Stimulated activated naive CD8-positive, alpha-beta T cell treated with anti-CD3 and anti-CD28 coated beads, Interleukin-15, Interleukin-2, amounts not matched to agents 100 ng/mL and 50 ng/mL, for 24 hours (primary cell): ENCODE data around the gene PHACTR3.
"Not testable (repeated sequence)": the region's sequence is repeated elsewhere in the genome, so short reads cannot be mapped to it uniquely, and the experiment has no call there.

Experiments used
- H3K27ac Mint-ChIP-seq: one replicate; pipeline ENCODE4 v1.8.0; 2021; ENCODE audit warnings: mild to moderate bottlenecking, mixed read lengths
- H3K27me3 Mint-ChIP-seq: one replicate; pipeline ENCODE4 v1.8.0; 2021; ENCODE audit warnings: mixed read lengths
- H3K36me3 Mint-ChIP-seq: one replicate; pipeline ENCODE4 v1.8.0; 2021; ENCODE audit warnings: low read depth, mixed read lengths
- H3K4me1 Mint-ChIP-seq: one replicate; pipeline ENCODE4 v1.8.0; 2021; ENCODE audit warnings: low read depth, mixed read lengths
- H3K4me3 Mint-ChIP-seq: one replicate; pipeline ENCODE4 v1.8.0; 2021; ENCODE audit warnings: mild to moderate bottlenecking, mixed read lengths
- H3K9me3 Mint-ChIP-seq: one replicate; pipeline ENCODE4 v1.8.0; 2021; ENCODE audit warnings: mixed read lengths

PHACTR3 gene

GRCh38 chr20:59856526-59856925, 252.2 kb downstream of the PHACTR3 start:
- not testable (repeated sequence) for H3K4me3 Mint-ChIP-seq, H3K27me3 Mint-ChIP-seq, H3K9me3 Mint-ChIP-seq, H3K4me1 Mint-ChIP-seq, H3K36me3 Mint-ChIP-seq, H3K27ac Mint-ChIP-seq

GRCh38 chr20:59856941-59857340, 252.6 kb downstream of the PHACTR3 start:
- not testable (repeated sequence) for H3K27me3 Mint-ChIP-seq, H3K27ac Mint-ChIP-seq, H3K4me1 Mint-ChIP-seq, H3K4me3 Mint-ChIP-seq, H3K36me3 Mint-ChIP-seq, H3K9me3 Mint-ChIP-seq

GRCh38 chr20:59857966-59858365, 253.6 kb downstream of the PHACTR3 start:
- no peaks in the 10 kb centered on the region for H3K36me3 Mint-ChIP-seq
- H3K9me3 Mint-ChIP-seq: no peaks in the 10 kb centered on the region
- H3K27me3 Mint-ChIP-seq: peaks cover 3% of the 10 kb centered on the region
- H3K27ac Mint-ChIP-seq: no peak overlapping the region
- no peak overlapping the region for H3K4me3 Mint-ChIP-seq
- no peaks in the 10 kb centered on the region for H3K4me1 Mint-ChIP-seq

GRCh38 chr20:59858425-59858824, 254.1 kb downstream of the PHACTR3 start:
- Mint-ChIP-seq H3K4me3 (no peak overlapping the region), H3K4me1 (no peaks in the 10 kb centered on the region), H3K9me3 (no peaks in the 10 kb centered on the region), H3K27ac (no peak overlapping the region), H3K36me3 (no peaks in the 10 kb centered on the region), H3K27me3 (peaks cover 5% of the 10 kb centered on the region)

- Mint-ChIP-seq H3K4me1 (no peaks in the 10 kb centered on the region), H3K4me3 (no peak overlapping the region), H3K36me3 (no peaks in the 10 kb centered on the region), H3K27me3 (peaks cover 5% of the 10 kb centered on the region), H3K27ac (no peak overlapping the region), H3K9me3 (no peaks in the 10 kb centered on the region)
These were observed 257.1 kb downstream of the PHACTR3 start for GRCh38 chr20:59861401-59861800.

- no peaks in the 10 kb centered on the region for H3K4me1 Mint-ChIP-seq
- H3K27ac Mint-ChIP-seq: no peak overlapping the region
- peaks cover 5% of the 10 kb centered on the region for H3K27me3 Mint-ChIP-seq
- no peak overlapping the region for H3K4me3 Mint-ChIP-seq
- H3K9me3 Mint-ChIP-seq: no peaks in the 10 kb centered on the region
- no peaks in the 10 kb centered on the region for H3K36me3 Mint-ChIP-seq
These were observed 258.7 kb downstream of the PHACTR3 start for GRCh38 chr20:59863058-59863457.

DNA sequence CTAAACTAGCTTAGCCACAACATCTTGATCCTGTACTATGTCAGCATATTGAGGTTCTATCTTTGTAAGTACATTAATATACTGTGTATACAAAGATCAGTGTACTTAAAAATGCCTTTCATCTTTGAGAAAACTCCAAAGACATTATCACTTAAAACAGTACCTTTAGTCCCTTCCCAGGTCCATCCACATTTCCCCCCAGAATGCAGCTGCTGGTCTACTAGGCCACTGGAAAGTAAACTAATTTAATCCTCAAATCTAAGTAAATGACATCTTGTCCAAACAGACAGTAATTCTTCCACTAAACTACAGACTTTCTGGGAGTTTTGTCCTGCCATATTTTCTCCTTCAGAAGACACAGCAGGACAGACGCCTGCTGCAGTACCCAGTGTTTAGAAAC, 260.4 kb downstream of the PHACTR3 start:
- Mint-ChIP-seq H3K4me1 (no peaks in the 10 kb centered on the region), H3K4me3 (no peak overlapping the region)

DNA sequence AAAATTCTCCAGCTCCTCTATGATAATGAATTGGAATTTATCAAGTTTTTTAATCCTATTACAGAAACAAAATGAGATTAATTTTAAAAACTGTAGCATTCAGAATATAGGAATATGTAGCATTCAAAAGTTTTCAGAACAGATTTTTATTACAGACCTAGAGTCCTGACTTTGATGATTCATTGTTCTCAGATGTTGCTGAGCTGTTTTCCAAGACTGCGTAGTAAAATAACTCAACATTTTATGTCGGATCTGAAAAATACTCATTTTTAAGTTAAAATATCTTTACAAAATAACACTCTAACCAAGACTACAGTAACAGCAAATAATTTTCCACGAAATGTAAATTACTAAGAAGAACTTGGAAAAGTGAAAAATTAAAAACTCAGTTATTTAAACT, 262.0 kb downstream of the PHACTR3 start:
- Mint-ChIP-seq H3K9me3 (no peaks in the 10 kb centered on the region), H3K27me3 (peaks cover 5% of the 10 kb centered on the region), H3K36me3 (no peaks in the 10 kb centered on the region), H3K4me1 (no peaks in the 10 kb centered on the region), H3K27ac (no peak overlapping the region), H3K4me3 (no peak overlapping the region)

More for the DNA sequence above, 260.4 kb downstream of the PHACTR3 start:
- Mint-ChIP-seq H3K27me3 (peaks cover 5% of the 10 kb centered on the region), H3K9me3 (no peaks in the 10 kb centered on the region), H3K36me3 (no peaks in the 10 kb centered on the region), H3K27ac (no peak overlapping the region)

DNA sequence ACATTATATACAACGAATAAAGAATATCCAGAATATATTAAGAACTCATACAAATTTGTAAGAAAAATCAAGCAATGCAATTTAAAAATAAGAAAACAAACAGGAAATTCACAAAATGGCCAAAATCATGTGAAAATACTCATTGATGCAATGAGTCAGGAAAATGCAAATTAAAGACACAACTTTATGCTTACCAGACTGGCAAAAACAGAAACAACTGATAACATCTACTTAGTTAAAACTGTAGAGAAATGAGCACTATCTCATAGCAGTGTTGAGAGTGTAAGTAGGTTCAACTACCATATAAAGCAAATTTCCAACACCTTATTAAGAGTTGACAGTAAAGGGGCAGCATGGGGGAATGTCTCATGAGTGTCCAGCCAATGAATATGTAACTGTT, 266.8 kb downstream of the PHACTR3 start:
- no peaks in the 10 kb centered on the region for H3K9me3 Mint-ChIP-seq
- no peaks in the 10 kb centered on the region for H3K27me3 Mint-ChIP-seq
- no peaks in the 10 kb centered on the region for H3K36me3 Mint-ChIP-seq
- H3K4me1 Mint-ChIP-seq: no peaks in the 10 kb centered on the region
- no peak overlapping the region for H3K27ac Mint-ChIP-seq
- H3K4me3 Mint-ChIP-seq: no peak overlapping the region

- Mint-ChIP-seq H3K9me3 (no peaks in the 10 kb centered on the region), H3K27ac (no peak overlapping the region), H3K4me1 (no peaks in the 10 kb centered on the region), H3K36me3 (no peaks in the 10 kb centered on the region), H3K4me3 (no peak overlapping the region), H3K27me3 (no peaks in the 10 kb centered on the region)
These were observed 269.1 kb downstream of the PHACTR3 start for GRCh38 chr20:59873409-59873808.

DNA sequence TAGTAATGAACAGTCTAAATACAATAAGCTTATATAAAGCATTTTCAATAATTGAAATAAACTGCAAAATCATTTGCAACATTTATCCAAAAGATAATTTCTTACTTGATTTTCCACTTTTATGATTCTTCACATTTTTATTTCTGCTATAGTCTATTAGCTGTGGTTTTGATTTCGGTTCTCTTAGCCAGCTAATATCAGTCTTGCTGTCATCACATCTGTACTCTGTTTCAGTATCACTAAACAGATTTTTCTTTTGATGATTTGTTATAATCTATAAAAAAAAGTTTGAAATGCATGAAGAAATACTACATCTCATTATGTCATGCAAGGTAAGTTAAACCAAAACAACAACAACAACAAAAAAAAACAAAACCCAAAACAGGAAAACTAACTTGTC, 275.9 kb downstream of the PHACTR3 start:
- Mint-ChIP-seq H3K27ac (no peak overlapping the region), H3K4me3 (no peak overlapping the region)

DNA sequence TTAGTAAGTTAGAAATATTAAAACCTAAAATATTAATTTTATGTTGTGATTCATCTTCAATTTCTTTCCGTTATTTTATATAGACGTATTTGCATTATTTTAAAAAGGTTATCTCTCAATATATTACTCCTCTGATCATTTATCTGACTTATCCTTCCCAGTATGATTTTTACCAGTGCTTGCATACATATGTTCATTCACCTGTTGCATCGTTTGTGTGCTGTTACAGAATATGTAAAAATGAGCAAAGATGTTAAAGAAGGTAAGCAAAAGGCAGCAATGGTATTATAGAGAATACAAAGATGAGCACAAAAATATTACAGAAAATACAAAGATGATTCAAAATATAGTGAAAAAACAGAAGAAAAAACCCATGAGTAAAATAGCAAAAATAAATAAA, 280.2 kb downstream of the PHACTR3 start:
- Mint-ChIP-seq H3K27ac (no peak overlapping the region), H3K4me1 (no peaks in the 10 kb centered on the region), H3K9me3 (no peaks in the 10 kb centered on the region), H3K36me3 (no peaks in the 10 kb centered on the region), H3K4me3 (no peak overlapping the region), H3K27me3 (no peaks in the 10 kb centered on the region)

More for the DNA sequence above, 275.9 kb downstream of the PHACTR3 start:
- peaks cover 4% of the 10 kb centered on the region for H3K36me3 Mint-ChIP-seq
- no peaks in the 10 kb centered on the region for H3K27me3 Mint-ChIP-seq
- no peaks in the 10 kb centered on the region for H3K9me3 Mint-ChIP-seq
- no peaks in the 10 kb centered on the region for H3K4me1 Mint-ChIP-seq

DNA sequence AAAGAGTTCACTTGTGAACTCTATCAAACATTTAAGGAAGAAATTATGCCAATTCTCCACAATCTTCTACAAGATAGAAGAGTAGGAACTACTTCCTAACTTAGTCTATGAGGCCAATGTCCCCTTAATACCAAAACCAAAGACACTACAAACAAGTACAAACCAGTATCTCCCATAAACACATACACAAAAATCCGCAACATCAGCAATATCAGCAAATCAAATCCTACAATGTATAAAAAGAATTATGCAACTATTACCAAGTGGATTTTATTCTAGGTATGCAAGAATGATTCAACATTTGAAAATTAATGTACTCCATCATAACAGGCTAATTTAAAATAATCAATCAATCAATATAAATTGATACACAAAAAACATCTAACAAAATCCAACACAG, 283.7 kb downstream of the PHACTR3 start:
- Mint-ChIP-seq H3K36me3 (no peaks in the 10 kb centered on the region), H3K9me3 (no peaks in the 10 kb centered on the region), H3K4me1 (no peaks in the 10 kb centered on the region), H3K27me3 (no peaks in the 10 kb centered on the region), H3K27ac (no peak overlapping the region), H3K4me3 (no peak overlapping the region)

GRCh38 chr20:59890035-59890434, 285.7 kb downstream of the PHACTR3 start:
- H3K4me1 Mint-ChIP-seq, H3K36me3 Mint-ChIP-seq, H3K27ac Mint-ChIP-seq, H3K4me3 Mint-ChIP-seq, H3K27me3 Mint-ChIP-seq, H3K9me3 Mint-ChIP-seq: not testable (repeated sequence)

GRCh38 chr20:59891581-59891980, 287.2 kb downstream of the PHACTR3 start:
- H3K27ac Mint-ChIP-seq: no peak overlapping the region
- no peaks in the 10 kb centered on the region for H3K9me3 Mint-ChIP-seq

DNA sequence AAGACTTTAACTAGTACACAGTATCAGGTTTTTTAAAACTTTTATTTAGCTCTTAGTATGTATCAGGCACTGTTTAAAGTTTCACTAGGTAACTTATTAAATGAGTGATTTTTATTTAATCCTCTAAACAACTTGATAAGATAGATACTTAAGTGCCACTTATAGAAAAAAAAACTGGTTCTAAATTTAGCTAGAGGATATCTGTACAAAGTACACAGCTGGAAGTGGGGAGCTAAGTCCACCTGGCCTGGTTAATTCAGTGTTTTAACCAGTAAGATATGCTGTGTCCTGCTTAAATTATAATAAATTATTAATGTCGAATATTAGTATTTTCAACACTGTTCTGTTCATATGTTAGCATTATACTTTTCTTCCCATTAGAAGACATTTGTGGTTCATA, 291.6 kb downstream of the PHACTR3 start:
- Mint-ChIP-seq H3K4me1 (no peaks in the 10 kb centered on the region), H3K27ac (no peak overlapping the region), H3K4me3 (no peak overlapping the region), H3K36me3 (no peaks in the 10 kb centered on the region), H3K9me3 (no peaks in the 10 kb centered on the region), H3K27me3 (no peaks in the 10 kb centered on the region)

More at GRCh38 chr20:59891581-59891980, 287.2 kb downstream of the PHACTR3 start:
- no peaks in the 10 kb centered on the region for H3K4me1 Mint-ChIP-seq
- H3K27me3 Mint-ChIP-seq: no peaks in the 10 kb centered on the region
- no peaks in the 10 kb centered on the region for H3K36me3 Mint-ChIP-seq
- H3K4me3 Mint-ChIP-seq: no peak overlapping the region
